HCEC 1CT (cell line): ENCODE results near the gene MRPS34.
A peak's percentile ranks its signal among the peaks of the same experiment; 100 is the strongest.
"Not testable (repeated sequence)": the region's sequence is repeated elsewhere in the genome, so short reads cannot be mapped to it uniquely, and the experiment has no call there.

Experiments used
- DNase-seq: peaks from one replicate; pipeline ENCODE4 v3.0.0-alpha.2; 2017

MRPS34 gene

DNA sequence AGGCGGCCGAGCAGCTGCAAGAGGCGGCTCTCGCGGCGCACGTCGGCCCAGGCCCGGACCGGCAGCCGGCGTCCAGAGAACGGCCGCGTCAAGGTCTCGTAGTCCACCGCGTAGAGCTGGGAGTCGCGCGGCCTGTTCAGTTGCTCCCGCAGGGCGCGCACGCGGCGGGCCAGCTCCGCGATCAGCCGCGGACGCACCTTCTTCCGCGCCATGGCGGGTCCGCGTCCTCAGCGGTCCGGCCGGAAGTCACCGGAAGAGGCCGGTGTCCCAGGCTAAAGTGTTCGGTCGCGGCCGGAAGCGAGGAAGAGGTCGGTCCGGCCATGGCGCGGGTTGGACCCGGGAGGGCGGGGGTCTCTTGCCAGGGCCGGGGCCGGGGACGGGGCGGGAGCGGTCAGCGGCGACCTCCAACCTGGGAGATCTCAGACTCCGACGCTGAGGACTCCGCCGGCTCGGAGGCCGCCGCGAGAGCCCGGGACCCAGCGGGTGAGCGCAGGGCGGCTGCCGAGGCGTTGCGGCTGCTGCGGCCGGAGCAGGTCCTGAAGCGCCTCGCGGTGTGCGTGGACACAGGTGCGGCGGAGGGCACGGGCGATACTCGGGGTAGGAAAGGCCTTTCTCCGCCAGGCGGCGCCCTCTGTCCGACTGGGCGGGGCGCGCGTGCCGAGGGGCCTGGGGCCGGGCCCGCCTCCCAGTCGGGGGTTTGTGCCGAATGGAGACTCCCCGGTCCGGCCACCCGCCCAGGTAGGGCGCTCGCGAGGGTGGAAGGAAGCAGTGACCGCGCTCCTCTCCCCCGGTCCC is at the start of gene MRPS34:
Gene MRPS34 (minus strand): TSS at position 227 of the 795 bp plus-strand sequence. CDS start 15 bp downstream, at position 212.
- DNase-seq, result peak; percentile 82

DNA sequence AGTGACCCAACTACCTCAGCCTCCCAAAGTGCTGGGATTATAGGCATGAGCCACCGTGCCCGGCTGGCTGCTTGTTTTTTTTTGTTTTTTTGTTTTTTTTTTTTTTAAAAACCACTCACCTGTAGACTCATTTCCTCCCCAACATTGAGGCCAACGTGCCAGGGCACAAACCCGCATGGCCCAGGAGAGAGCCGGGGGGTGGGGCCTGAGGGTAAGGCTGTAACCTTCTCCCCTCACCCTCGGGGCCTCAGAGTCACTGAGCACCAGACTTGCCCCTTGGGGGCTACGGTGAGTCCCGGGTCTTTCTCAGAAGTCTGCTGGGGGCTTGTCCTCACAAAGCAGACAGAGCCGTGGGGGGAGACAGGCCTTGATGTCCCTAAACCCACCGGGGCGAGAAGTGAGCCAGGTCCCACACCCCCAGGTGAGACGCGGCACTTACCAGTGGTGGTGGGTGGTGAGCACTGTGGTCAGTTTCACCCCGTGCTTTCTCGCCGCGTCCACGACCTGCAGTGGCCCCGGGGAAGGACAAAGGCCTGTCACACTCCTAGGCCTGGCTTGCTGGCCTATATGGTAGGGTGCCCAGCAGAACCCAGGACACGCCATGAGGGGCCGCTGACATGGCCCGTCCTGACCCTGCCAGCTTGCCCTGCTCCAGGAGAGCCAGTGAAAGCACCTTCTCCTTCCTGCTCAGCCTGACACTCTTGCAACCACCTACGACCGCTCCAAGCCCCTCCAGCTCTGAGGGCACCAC is 49.1 kb upstream of the MRPS34 start:
- no peak for DNase-seq

GRCh38 chr16:1820946-1821290 is 48.0 kb upstream of the MRPS34 start:
- DNase-seq, result no peak

- DNase-seq, result no peak
Observed at GRCh38 chr16:1820096-1820945, 47.4 kb upstream of the MRPS34 start.

DNA sequence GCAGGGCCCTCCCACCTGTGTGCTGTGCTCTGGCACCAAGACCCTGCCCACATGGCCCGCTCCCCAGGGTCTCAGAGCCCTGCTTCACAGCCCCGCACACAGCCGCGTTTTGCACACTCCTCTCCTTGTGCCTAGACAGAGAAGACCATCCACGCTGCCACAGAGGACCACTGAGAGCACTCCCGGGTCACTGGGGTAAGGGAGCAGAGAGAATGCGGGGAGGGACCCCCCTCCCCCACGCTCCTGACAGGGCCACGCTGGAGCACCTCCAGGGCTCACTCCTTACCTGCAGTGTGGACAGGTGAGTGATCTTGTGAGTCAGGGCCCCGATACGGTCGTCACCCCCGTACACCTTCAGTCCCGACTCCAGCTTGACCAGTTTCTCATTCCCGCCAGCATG is 46.7 kb upstream of the MRPS34 start:
- no peak for DNase-seq

- no peak for DNase-seq
Observed at GRCh38 chr16:1818873-1819525, 46.1 kb upstream of the MRPS34 start.

DNA sequence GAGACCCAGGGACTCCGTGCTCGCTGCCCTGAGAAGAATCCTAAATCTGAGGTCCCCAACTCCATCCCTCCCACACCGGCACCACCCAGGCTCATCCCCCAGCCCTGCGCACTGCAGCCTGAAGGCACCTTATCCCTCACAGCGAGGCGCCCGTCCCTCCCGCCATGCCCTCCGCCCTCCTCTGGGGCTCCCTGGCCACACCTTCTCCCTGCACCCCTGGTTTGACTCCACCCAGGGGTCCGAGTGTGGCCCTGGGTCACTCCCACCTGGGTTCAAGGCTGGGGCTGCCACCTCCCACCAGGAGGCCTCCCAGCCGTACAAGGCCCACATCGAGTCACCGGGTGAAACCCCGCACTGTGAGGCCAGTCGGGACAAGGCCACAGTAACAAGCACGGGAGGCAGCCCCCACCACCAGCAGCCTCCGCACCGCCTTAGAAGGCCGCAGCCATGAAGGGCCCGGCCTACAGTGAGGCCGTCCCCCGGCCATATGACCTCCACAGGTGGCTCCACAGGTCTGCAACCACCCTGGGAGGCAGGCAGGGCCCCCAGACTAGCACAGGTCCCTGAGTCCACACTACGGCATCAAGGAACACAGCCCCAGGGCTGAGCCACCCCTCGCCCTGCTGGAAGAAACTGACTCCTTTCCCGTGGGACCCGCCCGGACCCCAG is 45.4 kb upstream of the MRPS34 start:
- DNase-seq, result no peak

- DNase-seq, result no peak
Observed at GRCh38 chr16:1817716-1818115, 44.8 kb upstream of the MRPS34 start.

DNA sequence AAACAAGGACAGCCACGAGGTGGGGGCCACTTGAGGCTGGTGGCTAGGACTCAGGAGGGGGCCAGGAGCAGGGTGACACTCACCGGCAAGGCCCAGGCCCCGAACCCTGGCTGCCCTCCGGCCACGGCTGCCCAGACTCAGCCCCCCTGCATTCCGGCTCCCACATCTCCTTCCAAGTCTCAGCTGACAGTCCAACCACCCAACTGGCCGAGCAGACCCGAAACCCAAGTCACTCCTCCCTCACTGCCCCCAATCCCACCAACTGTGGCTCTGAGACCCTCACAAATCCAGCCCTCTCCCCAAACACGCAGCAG is 44.3 kb upstream of the MRPS34 start:
- DNase-seq, result no peak

DNA sequence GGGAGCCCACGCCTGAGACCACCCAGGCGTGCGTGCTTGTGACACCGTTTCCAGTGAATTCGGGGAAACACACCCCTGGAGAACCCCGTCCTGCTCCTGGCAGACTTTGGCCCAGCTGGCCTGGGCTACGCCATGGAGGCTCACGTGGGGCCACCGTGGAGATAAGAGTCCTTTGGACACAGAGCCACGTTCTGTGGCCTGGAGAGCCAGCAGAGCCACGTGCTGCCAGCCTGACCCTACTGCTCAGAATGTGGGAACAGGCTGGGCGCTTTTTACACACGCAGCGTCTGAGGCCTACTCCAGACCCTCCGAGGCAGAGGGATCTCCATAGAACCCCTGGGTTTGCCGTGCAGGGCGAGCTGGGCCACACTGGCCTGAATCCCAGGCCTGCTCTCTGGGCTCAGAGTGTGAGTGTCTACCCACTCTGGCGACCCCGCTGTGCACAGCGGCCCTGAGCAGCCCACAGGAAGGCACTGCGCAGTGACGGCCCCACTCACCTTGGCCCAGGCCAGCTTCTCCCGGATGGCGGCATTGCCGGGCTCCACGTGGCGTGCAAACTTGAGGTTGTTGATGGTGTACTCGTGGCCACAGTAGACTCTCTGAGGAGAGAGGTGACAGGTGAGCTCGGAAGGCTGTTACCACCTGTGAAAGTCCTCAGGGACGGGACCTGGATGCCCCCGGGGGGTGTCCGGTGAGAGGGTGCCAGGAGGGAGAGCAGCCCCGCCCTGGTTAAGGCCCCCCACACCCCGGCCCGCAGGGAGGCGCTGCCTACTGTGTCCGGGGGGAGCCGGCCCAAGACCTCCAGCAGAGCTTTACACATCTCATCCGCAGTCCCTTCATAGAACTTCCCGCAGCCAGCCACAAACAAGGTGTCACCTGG is 43.7 kb upstream of the MRPS34 start:
- DNase-seq, result no peak

DNA sequence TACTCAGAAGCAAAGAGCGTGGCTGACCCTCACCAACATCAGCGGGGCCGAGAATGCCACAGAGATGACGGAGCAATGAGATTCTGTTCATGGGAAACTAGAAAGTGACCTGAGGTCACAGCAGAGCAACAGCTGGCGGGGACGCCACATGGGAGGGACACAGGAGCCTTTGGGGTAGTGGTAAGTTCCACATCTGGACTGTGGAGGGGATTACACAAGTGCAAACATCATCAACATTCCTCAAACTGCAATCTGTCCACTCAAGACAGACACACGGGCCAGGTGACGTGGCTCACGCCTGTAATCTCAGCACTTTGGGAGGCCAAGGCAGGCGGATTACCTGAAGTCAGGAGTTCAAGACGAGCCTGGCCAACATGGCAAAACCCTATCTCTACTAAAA is 42.5 kb upstream of the MRPS34 start:
- DNase-seq, result no peak

DNA sequence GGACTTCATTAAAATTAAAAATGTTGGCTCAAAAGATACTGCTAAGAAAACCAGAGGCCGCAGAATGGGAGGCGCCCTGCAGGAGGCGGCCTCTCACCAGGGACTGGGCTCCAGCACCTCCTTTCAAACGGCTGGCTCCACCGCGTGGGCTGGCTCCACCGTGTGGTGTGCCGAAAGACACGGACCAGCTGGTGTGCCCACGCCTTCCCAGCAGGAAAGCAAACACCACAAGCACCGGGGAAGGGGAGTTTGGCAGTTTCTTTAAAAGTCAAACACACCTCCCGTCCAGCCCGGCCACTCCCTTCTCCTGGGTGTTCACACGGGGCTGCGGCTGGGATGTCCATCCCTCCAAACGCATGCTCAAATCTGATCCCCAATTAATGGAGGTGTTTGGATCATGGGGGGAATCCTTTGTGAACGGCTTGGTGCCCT is 39.8 kb upstream of the MRPS34 start:
- peak; percentile 63 for DNase-seq

DNA sequence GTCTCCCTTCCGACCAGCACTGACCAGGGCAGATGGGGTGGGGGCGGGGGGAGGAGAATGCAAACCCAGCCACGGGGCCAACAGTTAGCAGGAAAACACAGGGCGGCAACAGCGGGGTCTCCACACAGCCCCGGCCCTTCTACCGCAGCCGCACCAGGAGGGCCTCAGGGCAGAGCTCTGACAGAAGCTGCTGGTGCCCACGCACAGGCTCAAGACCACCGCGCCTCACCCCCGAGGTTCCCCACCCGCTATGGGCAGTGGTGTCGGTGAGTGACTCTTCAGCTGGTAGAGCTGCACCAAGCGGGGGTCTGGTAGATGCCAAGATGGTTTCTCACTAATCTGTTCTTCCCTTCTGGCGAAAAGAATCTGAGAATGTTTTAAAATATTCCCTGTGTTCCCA is 37.6 kb upstream of the MRPS34 start:
- DNase-seq, result no peak

- DNase-seq, result no peak
Observed at GRCh38 chr16:1810106-1810505, 37.2 kb upstream of the MRPS34 start.

GRCh38 chr16:1809281-1809801 is 36.4 kb upstream of the MRPS34 start:
- DNase-seq, result no peak

- no peak for DNase-seq
Observed at GRCh38 chr16:1808691-1809090, 35.8 kb upstream of the MRPS34 start.

DNA sequence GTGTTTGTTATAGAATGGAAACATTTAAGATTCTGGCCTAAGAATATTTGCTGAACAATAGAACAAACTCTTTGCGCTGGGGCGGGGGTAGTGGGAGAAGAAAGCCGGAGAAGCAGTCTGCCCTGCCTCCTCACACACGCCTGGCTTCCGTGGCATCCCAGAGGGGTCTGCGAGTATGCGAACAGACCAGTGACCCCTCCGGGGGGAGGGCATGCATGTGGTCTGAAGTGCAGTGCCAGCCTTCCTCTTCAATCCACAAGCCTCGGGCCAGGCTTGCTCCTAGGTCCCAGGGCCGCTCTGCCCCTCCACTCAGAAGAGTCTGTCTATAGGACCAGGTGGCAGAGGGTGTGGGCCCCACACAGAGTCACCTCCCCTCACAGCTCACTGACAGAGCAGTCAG is 34.7 kb upstream of the MRPS34 start:
- no peak for DNase-seq

- no peak for DNase-seq
Observed at GRCh38 chr16:1800701-1801100, 27.8 kb upstream of the MRPS34 start.

GRCh38 chr16:1799263-1799662 is 26.3 kb upstream of the MRPS34 start:
- DNase-seq, result not testable (repeated sequence)

- DNase-seq, result no peak
Observed at GRCh38 chr16:1794908-1795666, 22.2 kb upstream of the MRPS34 start.
